IMR-90 (cell line): ENCODE measurements around the gene RGS9BP. TPM values are rescaled to one million over a fixed set of nuclear protein-coding genes. Genes with fewer than 3 reads are reported as not detected.

Experiments used
- ATAC-seq: fragments of 200-7000 bp; cut with Tn5 transposase; 2 replicates; pipeline ENCODE4 v1.9.1; 2020; ENCODE audit warnings: low read depth, mild to moderate bottlenecking, moderate library complexity
- BruUV-seq: library from RNA; stranded (reverse); fragments of 400-500 nt; replicated peaks from 2 replicates; lab custom pipeline; 2021; lab: Mats Ljungman, UMichigan
- CTCF ChIA-PET: fragments of 300-600 bp; formaldehyde crosslinking; extraction: SDS; loops from one replicate; lab custom pipeline; 2021; ENCODE audit warnings: antibody characterized with exemption; lab: Yijun Ruan, JAX
- POLR2A ChIA-PET: fragments of 300-600 bp; sonication (Branson Sonifier 250); formaldehyde crosslinking; loops from one replicate; lab custom pipeline; 2022; ENCODE audit warnings: antibody characterized with exemption; ENCODE audit not compliant: unreplicated experiment; lab: Charles Lee
- DNase-seq: peaks from one replicate; pipeline ENCODE4 v3.0.0; 2013
- H2AFZ ChIP-seq: replicated peaks from 2 replicates; pipeline ENCODE3; 2013; ENCODE audit warnings: low read length, mild to moderate bottlenecking; ENCODE audit not compliant: poor library complexity
- H2AK5ac ChIP-seq: 2 replicates; pipeline ENCODE4 v1.6.1; 2013; ENCODE audit warnings: low read depth, low read length, inconsistent platforms
- H2AK9ac ChIP-seq: replicated peaks from 2 replicates; pipeline ENCODE3; 2013; ENCODE audit warnings: mild to moderate bottlenecking, low read depth, low read length, moderate library complexity; ENCODE audit not compliant: poor library complexity
- H2BK120ac ChIP-seq: 2 replicates; pipeline ENCODE4 v1.6.1; 2013; ENCODE audit warnings: low read depth, low read length, inconsistent platforms
- H2BK15ac ChIP-seq: 3 replicates; pipeline ENCODE4 v1.6.1; 2013; ENCODE audit warnings: low read depth, low read length, inconsistent platforms
- H2BK20ac ChIP-seq: 2 replicates; pipeline ENCODE4 v1.6.1; 2013; ENCODE audit warnings: low read depth, mild to moderate bottlenecking, inconsistent platforms, low read length, moderate library complexity
- H2BK5ac ChIP-seq: 2 replicates; pipeline ENCODE4 v1.6.1; 2013; ENCODE audit warnings: mild to moderate bottlenecking, low read depth, low read length, inconsistent platforms; ENCODE audit not compliant: poor library complexity, severe bottlenecking
- H3K14ac ChIP-seq: replicated peaks from 2 replicates; pipeline ENCODE4 v1.6.1; 2013; ENCODE audit warnings: low read depth, low read length, inconsistent platforms
- H3K18ac ChIP-seq: 2 replicates; pipeline ENCODE4 v1.6.1; 2013; ENCODE audit warnings: low read depth, low read length, control low read depth
- H3K23ac ChIP-seq: 2 replicates; pipeline ENCODE4 v1.6.1; 2013; ENCODE audit warnings: low read depth, low read length, inconsistent platforms
- H3K27ac ChIP-seq: 2 replicates; pipeline ENCODE4 v1.5.1; 2013; ENCODE audit warnings: mild to moderate bottlenecking, control low read depth, low read length; ENCODE audit not compliant: insufficient read depth
- H3K27me3 ChIP-seq: 2 replicates; pipeline ENCODE4 v1.6.1; 2013; ENCODE audit warnings: low read length; ENCODE audit not compliant: control insufficient read depth, insufficient read depth
- H3K36me3 ChIP-seq: 2 replicates; pipeline ENCODE4 v1.6.1; 2013; ENCODE audit warnings: low read length, mixed read lengths; ENCODE audit not compliant: control insufficient read depth, insufficient read depth
- H3K4ac ChIP-seq: 2 replicates; pipeline ENCODE4 v1.6.1; 2013; ENCODE audit warnings: low read depth, low read length, inconsistent platforms
- H3K4me1 ChIP-seq: 2 replicates; pipeline ENCODE4 v1.6.1; 2013; ENCODE audit warnings: low read length, mixed read lengths; ENCODE audit not compliant: control insufficient read depth, insufficient read depth
- H3K4me2 ChIP-seq: 2 replicates; pipeline ENCODE4 v1.6.1; 2013; ENCODE audit warnings: low read depth, mild to moderate bottlenecking, control low read depth, low read length, moderate library complexity
- H3K4me3 ChIP-seq: 2 replicates; pipeline ENCODE4 v1.5.1; 2013; ENCODE audit warnings: low read depth, mild to moderate bottlenecking, control low read depth, low read length, moderate library complexity; ENCODE audit not compliant: insufficient read depth
- H3K56ac ChIP-seq: 2 replicates; pipeline ENCODE4 v1.6.1; 2013; ENCODE audit warnings: low read length, inconsistent platforms; ENCODE audit not compliant: insufficient read depth; ENCODE audit errors: extremely low read depth
- H3K79me1 ChIP-seq, 2 experiments: 2 replicates each; pipeline ENCODE4 v1.6.1; 2013; ENCODE audit warnings: low read length in 2 of 2, inconsistent platforms in 1 of 2, low read depth in 1 of 2
- H3K9ac ChIP-seq: 2 replicates; pipeline ENCODE4 v1.6.1; 2013; ENCODE audit warnings: low read depth, low read length, control low read depth
- H3K9me1 ChIP-seq: 2 replicates; pipeline ENCODE4 v1.6.1; 2013; ENCODE audit warnings: low read length, inconsistent platforms; ENCODE audit not compliant: insufficient read depth
- H3K9me3 ChIP-seq: 2 replicates; pipeline ENCODE4 v1.6.1; 2013; ENCODE audit warnings: low read length; ENCODE audit not compliant: control insufficient read depth, insufficient read depth
- H4K20me1 ChIP-seq: 2 replicates; pipeline ENCODE4 v1.6.1; 2013; ENCODE audit warnings: low read length, inconsistent platforms; ENCODE audit not compliant: insufficient read depth
- H4K5ac ChIP-seq: 2 replicates; pipeline ENCODE4 v1.6.1; 2013; ENCODE audit warnings: mild to moderate bottlenecking, low read depth, low read length, control low read depth
- H4K8ac ChIP-seq, 2 experiments: 2 replicates each; pipeline ENCODE4 v1.6.1; 2013; ENCODE audit warnings: low read depth in 2 of 2, low read length in 2 of 2, control low read depth in 1 of 2, inconsistent platforms in 1 of 2
- H4K91ac ChIP-seq: 2 replicates; pipeline ENCODE4 v1.6.1; 2013; ENCODE audit warnings: low read depth, low read length, inconsistent platforms; ENCODE audit not compliant: insufficient read depth
- CHD1 ChIP-seq: IDR thresholded peaks from 2 replicates; pipeline ENCODE4 v1.6.1; 2012; ENCODE audit warnings: low read depth, low read length, improper control_type of control experiment
- MAZ ChIP-seq: IDR thresholded peaks from 2 replicates; pipeline ENCODE4 v1.6.1; 2012; ENCODE audit warnings: low read depth, mild to moderate bottlenecking, low read length, improper control_type of control experiment, moderate library complexity, borderline replicate concordance
- POLR2A ChIP-seq: IDR thresholded peaks from 2 replicates; pipeline ENCODE4 v1.6.1; 2012; ENCODE audit warnings: mild to moderate bottlenecking, low read depth, low read length
- WGBS, 2 experiments: methylation state at CpG; one replicate each; pipeline versions ENCODE4 v1.1.5 to v1.1.7; 2013; ENCODE audit warnings: missing lambda C conversion rate in 2 of 2; ENCODE audit not compliant: insufficient read length in 1 of 2; ENCODE audit errors: extremely low coverage in 2 of 2; 5-methylcytosine and 5-hydroxymethylcytosine counted together
- dilution Hi-C: fragments of 300-500 bp; cut with HindIII; formaldehyde crosslinking; loops from one replicate; pipeline ENCODE4 v1.14.3; 2018; ENCODE audit warnings: low sequenced_read_pairs; ENCODE audit not compliant: unreplicated experiment
- in situ Hi-C: fragments of 300-500 bp; cut with MboI; formaldehyde crosslinking; loops from 3 replicates; pipeline ENCODE4 v1.14.3; 2019; ENCODE audit warnings: low sequenced_read_pairs, inconsistent platforms, mixed read lengths
- intact Hi-C: fragments of 100-400 bp; cut with micrococcal nuclease; formaldehyde crosslinking; loops from 2 replicates; pipeline ENCODE4 v1.10.0; 2022
- polyA plus RNA-seq, 3 experiments: library from polyadenylated mRNA; depleted of rRNA; stranded (reverse); fragments of >200 nt; gene quantifications; 2 replicates each; pipeline ENCODE4 v1.2.3, GENCODE V29; 2012; ENCODE audit warnings: low replicate concordance in 1 of 3
- total RNA-seq: library from RNA; depleted of rRNA; stranded (reverse); fragments of >200 nt; gene quantifications from 2 replicates; pipeline ENCODE4 v1.2.3, GENCODE V29; 2012
- TF ChIP-seq, protein P1 (sequence below): fragments of 150-350 bp; IDR thresholded peaks from 2 replicates; pipeline ENCODE4 v1.6.1; 2016; ENCODE audit warnings: low read depth, mild to moderate bottlenecking, low read length, moderate library complexity, borderline replicate concordance

The RGS9BP gene
- total and polyA plus RNA-seq, 2 of the 4 experiments (the other 2 are of a cell fraction) = 0.03 to 0.18 TPM

DNA sequence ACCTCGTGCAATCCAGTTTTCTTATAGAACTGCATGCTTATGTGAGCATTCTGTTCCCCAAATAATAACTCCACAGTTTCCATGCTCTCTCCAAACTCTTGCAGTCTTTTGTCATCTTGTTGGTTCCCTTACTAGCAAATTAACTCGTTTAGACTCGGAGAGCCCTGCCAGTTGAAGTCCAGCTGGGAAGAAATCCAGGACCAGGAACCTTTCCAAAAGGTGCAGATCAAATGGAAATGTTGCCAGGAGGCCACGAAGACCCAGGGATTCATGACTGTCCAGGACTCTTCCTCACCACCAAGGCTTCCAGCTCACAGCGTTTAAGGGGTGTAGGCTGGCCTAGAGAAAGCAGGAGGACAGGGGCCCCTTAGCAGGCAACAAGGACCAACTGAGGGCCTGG lies 41.8 kb downstream of the RGS9BP start:
- dilution Hi-C loops = no loop called here
- no peak for ATAC-seq
- H3K9me1 ChIP-seq = no peaks in the 10 kb centered on the region
- peak overlapping the region; percentile 42 for H2AK9ac ChIP-seq
- no peak overlapping the region for H4K8ac ChIP-seq
- no TSS peak for BruUV-seq
- no peaks in the 10 kb centered on the region for H4K20me1 ChIP-seq
- H4K5ac ChIP-seq = no peak overlapping the region
- H3K56ac ChIP-seq = no peak overlapping the region
- WGBS, 2 experiments = 57% methylated on average over 1 of the region's 5 CpGs; no CpG with 5 or more reads in 1 of the 2 experiments
- TF ChIP-seq, protein P1, sequence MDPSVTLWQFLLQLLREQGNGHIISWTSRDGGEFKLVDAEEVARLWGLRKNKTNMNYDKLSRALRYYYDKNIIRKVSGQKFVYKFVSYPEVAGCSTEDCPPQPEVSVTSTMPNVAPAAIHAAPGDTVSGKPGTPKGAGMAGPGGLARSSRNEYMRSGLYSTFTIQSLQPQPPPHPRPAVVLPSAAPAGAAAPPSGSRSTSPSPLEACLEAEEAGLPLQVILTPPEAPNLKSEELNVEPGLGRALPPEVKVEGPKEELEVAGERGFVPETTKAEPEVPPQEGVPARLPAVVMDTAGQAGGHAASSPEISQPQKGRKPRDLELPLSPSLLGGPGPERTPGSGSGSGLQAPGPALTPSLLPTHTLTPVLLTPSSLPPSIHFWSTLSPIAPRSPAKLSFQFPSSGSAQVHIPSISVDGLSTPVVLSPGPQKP = no peak
- TF ChIP-seq MAZ = no peak
- no peak for TF ChIP-seq CHD1
- no peak for TF ChIP-seq POLR2A
- no peaks in the 10 kb centered on the region for H3K27me3 ChIP-seq
- H3K18ac ChIP-seq = no peak overlapping the region
- H3K9me3 ChIP-seq = no peaks in the 10 kb centered on the region
- no peak for DNase-seq
- no peak overlapping the region for H2AFZ ChIP-seq
- H3K4ac ChIP-seq = no peak overlapping the region
- no peak overlapping the region for H3K9ac ChIP-seq
- no peak overlapping the region for H2BK15ac ChIP-seq
- H3K27ac ChIP-seq = no peak overlapping the region
- intact Hi-C loops = no loop called here
- H4K91ac ChIP-seq = no peak overlapping the region
- POLR2A ChIA-PET = no interaction called here
- H3K4me2 ChIP-seq = no peak overlapping the region
- H2BK120ac ChIP-seq = no peak overlapping the region
- no peak overlapping the region for H3K23ac ChIP-seq
- peaks cover 5% of the 10 kb centered on the region; the same call in 1 of the 2 replicates for H3K36me3 ChIP-seq
- H3K14ac ChIP-seq = no peak overlapping the region
- H3K79me1 ChIP-seq = no peaks in the 10 kb centered on the region
- no peak overlapping the region for H2BK5ac ChIP-seq
- H2BK20ac ChIP-seq = no peak overlapping the region
- no peak overlapping the region for H3K4me3 ChIP-seq
- CTCF ChIA-PET = no interaction called here
- no peaks in the 10 kb centered on the region for H3K4me1 ChIP-seq
- H2AK5ac ChIP-seq = no peak overlapping the region
- in situ Hi-C loops = no loop called here
